Mucosa of descending colon (tissue), 3 donors: Measurements from ENCODE around the gene HIPK4. TPM values are rescaled to one million over a fixed set of nuclear protein-coding genes. Genes with fewer than 3 reads are reported as not detected.
A peak's percentile ranks its signal among the peaks of the same experiment; 100 is the strongest.
"Not testable (repeated sequence)": the region's sequence is repeated elsewhere in the genome, so short reads cannot be mapped to it uniquely, and the experiment has no call there.

Source experiments
- ATAC-seq: fragments of 200-7000 bp; cut with Tn5 transposase; one replicate; pipeline ENCODE4 v1.9.1; 2020; ENCODE audit warnings: mild to moderate bottlenecking, moderate library complexity
- DNase-seq, 3 donors: peaks; one replicate each; pipeline ENCODE4 v3.0.0-alpha.2; 2020
- H3K36me3 ChIP-seq: fragments of 200-600 bp; one replicate; pipeline ENCODE4 v1.8.0; 2021; ENCODE audit warnings: low read depth, mild to moderate bottlenecking
- H3K4me1 ChIP-seq: fragments of 200-600 bp; one replicate; pipeline ENCODE4 v1.8.0; 2021; ENCODE audit warnings: low read depth, mild to moderate bottlenecking
- H3K4me3 ChIP-seq: fragments of 200-600 bp; one replicate; pipeline ENCODE4 v1.8.0; 2021; ENCODE audit warnings: mild to moderate bottlenecking
- H3K9me3 ChIP-seq: fragments of 200-600 bp; one replicate; pipeline ENCODE4 v1.8.0; 2021; ENCODE audit warnings: mild to moderate bottlenecking
- CTCF ChIP-seq: fragments of 200-600 bp; IDR thresholded peaks from one replicate; pipeline ENCODE4 v1.8.0; 2022; ENCODE audit warnings: antibody characterized with exemption, mild to moderate bottlenecking
- intact Hi-C, 2 donors: fragments of 100-400 bp; cut with DNase I in 1 of 2; cut with micrococcal nuclease in 1 of 2; formaldehyde crosslinking; loops; one replicate each; pipeline versions ENCODE4 v1.11.0 to v1.11.1; 2022; cut with DNase I, micrococcal nuclease
- long read RNA-seq, 2 donors: library from polyadenylated mRNA; unstranded; transcript quantifications; one replicate each; pipeline ENCODE4 v2.0.0, GENCODE V29; 2019 to 2021
- total RNA-seq, 3 donors: library from RNA; stranded (reverse); fragmentation: NEBNext Ultra II Directional in 2 of 3; extraction: Animal tissue kit (Norgen Biotek cat#: 25700) in 2 of 3; gene quantifications; one replicate each; pipeline versions ENCODE4 v1.2.1 to v1.2.4, GENCODE V29; 2021 to 2023
- donor health status: DM: no; HTN: no; CAD: no; lungs with moderate emphysema.
- donor health status: DM: no; HTN: no; CAD: no.
- donor health status: DM: no; HTN: yes; CAD: no.

The HIPK4 gene
- under 1 TPM in 1 of 3 donors, not detected in 2; 0.19 TPM for total RNA-seq
- long read RNA-seq, donor 1 = 0 reads
- long read RNA-seq, donor 2 = 0 reads

GRCh38 chr19:40390084-40390742, at the start of gene HIPK4:
TSS of gene HIPK4 (minus strand) at chr19:40390181. CDS start at chr19:40389902, 279 bp downstream.
- no peak for TF ChIP-seq CTCF
- ATAC-seq (no peak), DNase-seq (no peak)
- intact Hi-C loops = no loop called here
- no peak within 1 kb of the TSS for H3K4me3 ChIP-seq
- H3K9me3 ChIP-seq = no peaks in the 10 kb centered on the region
- H3K36me3 ChIP-seq = no peaks in the 10 kb centered on the region
- H3K4me1 ChIP-seq = no peaks in the 10 kb centered on the region

- DNase-seq = no peak
- ATAC-seq = no peak
- intact Hi-C loops = no loop called here
- Histone ChIP-seq H3K9me3 (no peaks in the 10 kb centered on the region), H3K4me3 (no peak overlapping the region), H3K36me3 (peaks cover 4% of the 10 kb centered on the region), H3K4me1 (peaks cover 14% of the 10 kb centered on the region)
- TF ChIP-seq CTCF = no peak
Measured at GRCh38 chr19:40438284-40438683, 48.3 kb upstream of the HIPK4 start.

GRCh38 chr19:40433391-40434216, 43.6 kb upstream of the HIPK4 start:
- intact Hi-C loops = no loop called here

GRCh38 chr19:40432760-40433159, 42.8 kb upstream of the HIPK4 start:
- H3K36me3 ChIP-seq, H3K4me3 ChIP-seq, H3K9me3 ChIP-seq, ATAC-seq, intact Hi-C loops, DNase-seq: not testable (repeated sequence)
- peaks cover 19% of the 10 kb centered on the region for H3K4me1 ChIP-seq

More at GRCh38 chr19:40433391-40434216, 43.6 kb upstream of the HIPK4 start:
- H3K4me1 ChIP-seq = peaks cover 19% of the 10 kb centered on the region
- no peaks in the 10 kb centered on the region for H3K9me3 ChIP-seq
- ATAC-seq (peak; percentile 97), DNase-seq (peak; percentile 90 to 95 (median 93))
- no peak for TF ChIP-seq CTCF
- no peaks in the 10 kb centered on the region for H3K36me3 ChIP-seq
- peak overlapping the region; percentile 19 for H3K4me3 ChIP-seq

GRCh38 chr19:40431698-40432097, 41.7 kb upstream of the HIPK4 start:
- ATAC-seq = no peak
- no peak for DNase-seq
- Histone ChIP-seq H3K36me3 (no peaks in the 10 kb centered on the region), H3K4me3 (no peak overlapping the region), H3K4me1 (peaks cover 19% of the 10 kb centered on the region), H3K9me3 (no peaks in the 10 kb centered on the region)
- no peak for TF ChIP-seq CTCF
- intact Hi-C loops = no loop called here

- DNase-seq, H3K4me3 ChIP-seq, intact Hi-C loops, H3K36me3 ChIP-seq, H3K9me3 ChIP-seq, ATAC-seq: not testable (repeated sequence)
- H3K4me1 ChIP-seq = peaks cover 19% of the 10 kb centered on the region
Measured at GRCh38 chr19:40430242-40430641, 40.3 kb upstream of the HIPK4 start.

- intact Hi-C loops, ATAC-seq, DNase-seq, H3K9me3 ChIP-seq, H3K4me3 ChIP-seq, H3K36me3 ChIP-seq: not testable (repeated sequence)
- H3K4me1 ChIP-seq = peaks cover 24% of the 10 kb centered on the region
Measured at GRCh38 chr19:40428197-40428596, 38.2 kb upstream of the HIPK4 start.
